GM12875 (cell line): ENCODE measurements around the gene GADD45B.
"Not testable (repeated sequence)": the region's sequence is repeated elsewhere in the genome, so short reads cannot be mapped to it uniquely, and the experiment has no call there.

ENCODE experiments used
- H3K4me3 ChIP-seq: one replicate; pipeline ENCODE4 v1.5.1; 2011; ENCODE audit warnings: low read depth, low read length, control low read depth
- TF ChIP-seq, protein P1 (sequence below): IDR thresholded peaks from 2 replicates; pipeline ENCODE4 v1.5.1; 2011; ENCODE audit warnings: low read depth, mild to moderate bottlenecking, control low read depth, inconsistent platforms, low read length, moderate library complexity, borderline replicate concordance; ENCODE audit not compliant: insufficient read depth

The GADD45B gene

DNA sequence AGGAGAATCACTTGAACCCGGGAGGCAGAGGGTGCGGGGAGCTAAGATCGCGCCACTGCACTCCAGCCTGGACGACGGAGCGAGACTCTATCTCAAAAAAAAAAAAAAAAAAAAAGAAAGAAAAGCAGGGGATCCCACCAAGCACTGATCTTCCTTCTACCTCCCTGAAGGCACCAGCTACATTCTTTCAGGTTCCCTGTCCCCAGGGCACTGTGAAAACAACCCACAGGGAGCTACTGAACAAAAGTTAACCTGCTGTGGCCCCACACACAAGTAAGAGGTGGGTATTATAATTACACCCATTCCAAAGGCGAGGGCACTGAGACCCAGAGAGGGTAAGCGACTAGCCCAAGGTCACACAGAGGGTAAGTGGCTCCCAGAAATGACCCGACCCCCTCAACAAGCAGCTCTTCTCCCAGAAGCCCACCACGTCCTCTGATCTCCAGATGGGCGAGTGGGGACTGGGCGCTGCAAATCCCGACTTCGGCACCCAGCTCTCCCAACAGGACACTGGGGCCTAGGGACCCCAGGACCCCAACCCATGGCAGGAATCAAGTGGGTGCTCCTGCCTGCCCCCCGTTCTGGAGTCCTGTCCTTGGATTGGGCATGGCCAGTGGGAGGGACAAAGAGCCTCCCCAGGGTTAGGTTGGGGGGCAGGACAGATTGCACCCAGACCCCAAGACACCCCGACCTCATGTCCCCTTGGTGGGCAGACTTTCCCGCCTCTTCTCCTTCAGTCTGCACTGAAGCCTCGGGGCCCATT, 21.5 kb upstream of the GADD45B start:
- peak overlapping the region; percentile 95 for H3K4me3 ChIP-seq
- TF ChIP-seq, protein P1, sequence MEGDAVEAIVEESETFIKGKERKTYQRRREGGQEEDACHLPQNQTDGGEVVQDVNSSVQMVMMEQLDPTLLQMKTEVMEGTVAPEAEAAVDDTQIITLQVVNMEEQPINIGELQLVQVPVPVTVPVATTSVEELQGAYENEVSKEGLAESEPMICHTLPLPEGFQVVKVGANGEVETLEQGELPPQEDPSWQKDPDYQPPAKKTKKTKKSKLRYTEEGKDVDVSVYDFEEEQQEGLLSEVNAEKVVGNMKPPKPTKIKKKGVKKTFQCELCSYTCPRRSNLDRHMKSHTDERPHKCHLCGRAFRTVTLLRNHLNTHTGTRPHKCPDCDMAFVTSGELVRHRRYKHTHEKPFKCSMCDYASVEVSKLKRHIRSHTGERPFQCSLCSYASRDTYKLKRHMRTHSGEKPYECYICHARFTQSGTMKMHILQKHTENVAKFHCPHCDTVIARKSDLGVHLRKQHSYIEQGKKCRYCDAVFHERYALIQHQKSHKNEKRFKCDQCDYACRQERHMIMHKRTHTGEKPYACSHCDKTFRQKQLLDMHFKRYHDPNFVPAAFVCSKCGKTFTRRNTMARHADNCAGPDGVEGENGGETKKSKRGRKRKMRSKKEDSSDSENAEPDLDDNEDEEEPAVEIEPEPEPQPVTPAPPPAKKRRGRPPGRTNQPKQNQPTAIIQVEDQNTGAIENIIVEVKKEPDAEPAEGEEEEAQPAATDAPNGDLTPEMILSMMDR: no peak

- TF ChIP-seq, protein P1: no peak
- peak overlapping the region; percentile 95 for H3K4me3 ChIP-seq
Measured at GRCh38 chr19:2454962-2455850, 20.7 kb upstream of the GADD45B start.

- TF ChIP-seq, protein P1: no peak
- peak overlapping the region; percentile 95 for H3K4me3 ChIP-seq
Measured at GRCh38 chr19:2455851-2456570, 19.9 kb upstream of the GADD45B start.

DNA sequence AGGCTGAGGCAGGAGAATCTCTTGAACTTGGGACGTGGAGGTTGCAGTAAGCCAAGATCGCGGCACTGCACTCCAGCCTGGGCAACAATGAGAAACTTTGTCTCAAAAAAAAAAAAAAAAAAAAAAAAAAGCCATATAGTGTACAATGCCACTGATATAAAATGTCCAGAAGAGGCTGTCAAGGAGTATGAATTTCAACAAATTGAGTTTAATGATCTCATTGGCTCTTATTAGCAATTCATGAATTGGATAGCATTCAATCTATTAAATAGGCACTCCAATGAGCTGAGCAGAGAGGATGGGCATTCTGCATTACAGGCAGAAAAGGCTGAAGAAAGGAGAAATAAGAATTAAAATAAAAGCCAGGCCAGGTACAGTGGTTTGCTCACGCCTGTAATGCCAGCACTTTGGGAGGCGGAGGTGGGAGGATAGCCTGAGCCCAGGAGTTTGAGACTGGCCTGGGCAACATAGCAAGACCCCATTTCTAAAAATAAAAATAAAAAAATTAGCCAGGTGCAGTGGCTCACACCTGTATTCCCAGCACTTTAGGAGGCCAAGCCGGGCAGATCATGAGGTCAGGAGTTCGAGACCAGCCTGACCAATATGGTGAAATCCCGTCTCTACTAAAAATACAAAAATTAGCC, 18.4 kb upstream of the GADD45B start:
- TF ChIP-seq, protein P1: no peak
- no peak overlapping the region for H3K4me3 ChIP-seq

DNA sequence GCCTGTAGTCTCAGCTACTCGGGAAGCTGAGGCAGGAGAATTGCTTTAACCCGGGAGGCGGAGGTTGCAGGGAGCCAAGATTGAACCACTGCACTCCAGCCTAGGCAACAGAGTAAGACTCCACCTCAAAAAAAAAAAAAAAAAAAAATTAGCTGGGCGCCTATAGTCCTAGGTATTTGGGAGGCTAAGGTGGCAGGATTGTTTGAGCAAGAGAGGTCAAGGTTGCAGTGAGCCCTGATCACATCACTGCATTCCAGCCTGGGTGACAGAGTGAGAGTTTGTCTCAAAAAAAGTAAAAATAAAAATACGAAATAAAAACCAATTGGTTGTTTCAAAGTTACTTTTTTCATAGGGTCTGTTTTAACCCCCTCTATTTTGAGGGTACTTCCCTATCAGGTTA, 17.9 kb upstream of the GADD45B start:
- TF ChIP-seq, protein P1: no peak
- H3K4me3 ChIP-seq: no peak overlapping the region

GRCh38 chr19:2458776-2459175, 17.2 kb upstream of the GADD45B start:
- not testable (repeated sequence) for H3K4me3 ChIP-seq

GRCh38 chr19:2460245-2460644, 15.7 kb upstream of the GADD45B start:
- TF ChIP-seq, protein P1: no peak
- no peak overlapping the region for H3K4me3 ChIP-seq
